NOMO-1 (cell line): ENCODE results near the gene ATP1B3.
"Not testable (repeated sequence)": the region's sequence is repeated elsewhere in the genome, so short reads cannot be mapped to it uniquely, and the experiment has no call there.

Experiments used
- DNase-seq, 2 experiments: peaks; one replicate each; lab custom pipeline; 2025; ENCODE audit not compliant: unreplicated experiment in 2 of 2; lab: John Stamatoyannopoulos, UW

Gene ATP1B3

DNA sequence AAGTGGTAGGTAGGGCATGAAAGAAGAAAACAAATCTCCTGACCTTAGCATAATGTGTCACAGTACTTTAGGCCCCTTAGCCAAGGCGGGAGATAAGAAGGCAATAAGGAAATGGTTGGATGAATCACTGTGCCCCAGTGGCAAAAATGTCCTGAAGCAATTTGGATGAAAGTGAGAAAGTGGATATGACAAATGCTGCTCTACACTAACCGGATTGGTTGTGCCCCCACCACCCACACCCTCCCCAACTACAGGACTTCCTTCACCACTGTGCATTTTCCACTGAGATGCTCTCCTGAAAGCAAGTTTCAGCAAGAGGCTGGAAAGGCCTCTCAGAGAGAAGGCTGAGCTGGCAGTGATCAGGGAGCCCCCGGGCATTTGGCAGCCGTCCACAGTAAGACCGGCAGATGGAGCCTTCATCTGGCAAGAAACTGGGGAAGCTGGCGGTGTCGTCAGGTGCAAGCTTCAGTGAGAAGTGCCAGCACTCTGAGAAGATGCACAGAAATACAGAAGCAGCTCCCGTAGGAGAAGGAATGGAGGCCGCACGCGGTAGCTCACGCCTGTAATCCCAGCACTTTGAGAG is 63.8 kb downstream of the ATP1B3 start:
- no peak for DNase-seq

DNA sequence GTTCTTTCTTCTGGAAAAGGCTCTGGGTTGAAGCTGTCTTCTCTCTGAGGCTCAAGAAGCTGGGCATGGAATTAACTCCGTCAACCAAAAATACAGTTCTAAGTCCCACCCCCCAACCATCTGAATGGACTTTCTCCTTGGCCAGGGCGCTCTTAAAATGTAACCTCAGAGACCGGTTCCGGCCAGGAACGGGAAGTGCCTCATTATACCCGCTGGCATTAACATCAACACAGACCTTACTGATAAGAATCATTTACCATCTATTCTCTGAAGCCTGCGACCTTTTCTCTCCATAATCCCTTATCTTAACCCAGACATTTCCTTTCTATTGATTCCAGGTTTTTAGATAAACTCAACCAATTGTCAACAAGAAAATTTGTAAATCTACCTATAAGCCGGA is 64.7 kb downstream of the ATP1B3 start:
- DNase-seq, result no peak

DNA sequence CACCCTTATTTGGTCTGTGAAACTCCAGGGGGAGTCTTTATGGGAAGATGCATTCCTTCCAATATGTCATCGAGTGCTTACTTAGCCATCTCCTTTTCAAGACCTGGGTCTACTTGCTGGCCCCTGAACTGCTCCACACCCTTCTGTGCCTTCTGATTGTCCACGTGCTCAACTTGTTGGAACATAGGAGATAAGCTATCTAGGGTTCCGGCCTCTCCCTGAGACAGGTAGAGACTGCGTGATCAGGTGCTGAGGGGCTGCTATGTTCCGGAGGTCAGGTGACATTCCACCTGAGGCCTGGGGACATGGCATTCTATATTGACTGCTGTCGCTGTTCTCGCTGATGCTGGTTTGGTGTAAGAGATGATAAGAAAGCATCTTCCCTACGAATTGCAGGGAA is 65.6 kb downstream of the ATP1B3 start:
- no peak for DNase-seq

- DNase-seq, result no peak
Measured at GRCh38 chr3:141945726-141946485, 69.5 kb downstream of the ATP1B3 start.

- no peak for DNase-seq
Measured at GRCh38 chr3:141949399-141949798, 73.0 kb downstream of the ATP1B3 start.

GRCh38 chr3:141949972-141950371 is 73.5 kb downstream of the ATP1B3 start:
- no peak for DNase-seq

DNA sequence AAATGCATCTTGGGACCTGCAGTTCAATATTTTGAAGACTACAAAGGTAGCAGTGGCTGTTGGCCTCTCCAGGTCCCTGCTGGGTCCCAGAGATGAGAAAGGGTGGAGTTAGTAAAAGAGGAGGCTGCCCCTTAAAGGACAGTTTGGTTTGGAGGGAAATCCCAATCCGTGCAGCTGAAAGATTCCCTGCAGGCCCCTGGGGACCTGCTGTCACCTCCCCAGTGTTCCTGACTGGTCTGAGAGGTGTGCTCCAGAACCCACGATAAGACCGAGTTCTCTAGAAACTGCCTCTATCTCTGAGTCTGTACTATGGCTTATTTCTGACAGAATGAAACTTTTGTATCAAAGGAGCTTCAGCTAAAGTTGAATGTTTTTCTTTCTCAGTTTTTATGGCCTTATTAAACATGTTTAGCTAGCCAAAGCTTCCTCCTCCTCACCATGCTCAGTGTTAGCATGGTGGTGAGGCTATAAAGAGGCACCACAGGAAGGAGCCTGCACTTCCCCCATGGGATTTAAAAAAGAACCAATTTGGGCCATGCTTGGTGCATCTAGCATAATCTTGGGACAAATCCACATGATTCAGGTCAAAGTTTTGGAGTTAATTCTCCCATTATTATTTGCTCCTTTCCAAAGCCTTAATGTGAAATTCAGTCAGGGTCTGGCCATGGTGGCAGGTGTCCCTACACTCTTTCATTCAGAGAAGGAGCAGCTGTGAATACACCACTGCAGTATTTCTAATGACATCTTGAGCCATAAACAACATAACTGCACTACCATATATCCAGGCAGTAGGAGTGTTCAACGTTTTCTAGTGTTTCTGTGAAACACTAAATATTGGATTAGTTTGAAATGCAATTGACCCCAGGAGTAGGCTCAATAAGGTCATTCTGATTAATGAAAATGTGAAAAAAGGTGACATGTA is 74.4 kb downstream of the ATP1B3 start:
- DNase-seq, result no peak

DNA sequence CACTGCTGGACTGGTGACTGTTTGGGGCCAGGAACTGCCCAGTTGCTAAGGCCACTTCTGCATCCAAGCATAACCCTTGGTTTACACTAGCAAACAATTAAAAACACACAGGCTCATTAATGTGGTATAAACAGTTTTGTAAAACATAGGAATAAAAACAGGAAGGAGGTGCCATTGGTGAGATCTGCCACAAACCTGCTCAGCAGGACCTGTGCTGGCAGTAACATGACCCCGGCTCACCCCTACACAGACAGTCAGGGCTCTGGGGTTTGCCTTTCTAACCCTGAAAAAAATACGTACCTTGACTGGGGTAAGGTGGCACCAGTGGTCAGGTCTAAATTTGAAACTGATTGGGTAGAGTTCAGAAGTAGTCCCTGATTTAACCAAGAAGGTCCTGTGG is 76.2 kb downstream of the ATP1B3 start:
- DNase-seq, result no peak

GRCh38 chr3:141955175-141955574 is 78.7 kb downstream of the ATP1B3 start:
- no peak for DNase-seq

- DNase-seq, result no peak
Measured at GRCh38 chr3:141959589-141960554, 83.4 kb downstream of the ATP1B3 start.

DNA sequence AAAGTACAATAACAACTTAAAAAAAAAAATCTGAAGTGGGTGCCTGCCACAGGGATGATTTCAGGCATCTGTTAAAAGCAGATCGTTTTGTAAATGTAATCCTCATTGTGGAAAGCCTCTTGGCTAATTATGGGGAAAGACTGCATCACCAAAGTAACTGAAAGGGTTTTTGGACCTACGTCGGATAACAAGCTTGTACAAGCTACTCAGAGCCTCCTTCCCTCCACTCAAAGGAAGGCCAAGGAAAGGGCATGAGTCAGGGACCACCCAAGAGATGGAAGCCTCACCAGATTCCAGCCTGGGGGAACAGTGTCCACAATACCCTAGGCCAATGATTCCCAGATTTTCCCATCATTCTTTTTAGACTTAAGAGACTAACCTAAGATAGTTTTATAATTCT is 84.3 kb downstream of the ATP1B3 start:
- DNase-seq, result no peak

DNA sequence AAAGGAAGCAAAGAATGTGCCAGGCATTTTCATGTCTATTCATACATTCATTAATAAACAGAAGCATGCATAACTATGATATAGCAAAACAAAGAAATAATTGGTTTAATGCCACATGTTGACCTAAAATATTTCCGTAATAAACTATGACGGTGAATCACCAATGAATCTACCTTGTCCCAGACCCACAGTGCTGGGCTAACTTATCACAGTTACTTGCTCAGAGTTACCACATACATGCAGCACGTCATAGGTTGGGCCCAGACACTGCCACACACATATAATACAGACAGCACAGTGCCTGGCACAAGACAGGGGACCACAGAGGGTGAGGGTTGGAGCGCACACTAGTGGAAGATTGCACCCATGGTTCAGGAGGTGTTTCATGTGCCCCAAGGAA is 86.9 kb downstream of the ATP1B3 start:
- DNase-seq, result no peak

DNA sequence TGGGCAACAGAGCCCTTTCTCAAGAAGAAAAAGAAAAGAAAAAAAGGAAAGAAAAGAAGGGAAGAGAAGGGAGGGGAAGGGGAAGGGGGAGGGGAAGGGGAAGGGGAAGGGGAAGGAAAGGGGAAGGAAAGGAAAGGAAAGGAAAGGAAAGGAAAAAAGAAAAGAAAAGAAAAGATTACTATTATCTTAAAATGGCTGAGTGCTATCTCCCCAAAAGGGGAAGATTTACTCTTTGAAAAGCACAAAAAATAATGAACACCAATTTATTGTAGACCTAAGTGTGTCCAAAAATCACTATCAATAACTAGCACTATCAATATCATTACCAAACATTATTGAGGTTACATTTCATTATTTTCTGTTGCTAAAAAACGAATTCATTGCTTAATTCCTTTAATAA is 89.0 kb downstream of the ATP1B3 start:
- DNase-seq, result no peak

DNA sequence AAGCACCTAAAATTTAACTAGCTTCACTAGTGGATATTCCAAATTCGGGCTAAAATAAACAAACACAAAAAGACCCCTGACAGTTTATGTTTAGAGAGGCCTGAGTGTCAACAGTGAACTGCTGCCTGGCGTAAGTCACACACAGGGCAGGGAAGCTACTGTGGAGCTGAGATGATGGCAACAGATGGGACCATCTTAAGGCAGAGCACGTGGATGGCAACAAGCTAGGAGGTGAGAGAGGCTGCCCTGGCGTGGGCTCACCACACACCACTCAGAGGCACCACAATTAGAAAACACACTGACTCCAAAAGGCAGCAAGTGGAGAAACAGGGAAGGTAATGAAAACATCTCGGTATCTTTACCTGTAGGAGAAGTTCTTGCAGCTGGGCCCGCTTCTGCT is 93.3 kb downstream of the ATP1B3 start:
- DNase-seq, result no peak

- no peak for DNase-seq
Measured at GRCh38 chr3:141971571-141971970, 95.1 kb downstream of the ATP1B3 start.

GRCh38 chr3:141972399-141972798 is 96.0 kb downstream of the ATP1B3 start:
- no peak for DNase-seq

- DNase-seq, result not testable (repeated sequence)
Measured at GRCh38 chr3:141974777-141975176, 98.3 kb downstream of the ATP1B3 start.
